ENCODE measurements around the gene MSI2.
A peak's percentile ranks its signal among the peaks of the same experiment; 100 is the strongest.

MSI2 gene

DNA sequence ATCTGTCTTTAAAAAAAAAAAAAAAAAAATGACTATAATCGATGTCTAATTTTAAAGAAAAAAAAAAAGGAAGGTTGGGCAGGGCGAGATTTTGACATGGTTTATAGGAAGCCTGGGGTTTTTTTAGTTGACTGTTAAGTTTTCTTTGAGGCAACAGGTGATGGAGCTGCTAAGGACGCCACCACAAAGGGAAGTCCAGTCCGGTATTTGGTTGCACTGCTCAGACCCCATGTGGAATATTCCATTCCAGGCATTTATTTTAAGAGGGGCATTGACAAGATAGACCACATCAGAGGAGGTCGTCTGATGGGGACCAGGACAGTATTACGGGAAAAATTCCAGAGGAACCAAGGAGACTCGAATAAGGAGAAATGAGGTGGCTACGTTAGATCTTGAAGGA is 320.4 kb downstream of the MSI2 start:
- Mint-ChIP-seq H3K4me3 (no peak overlapping the region), H3K27me3 (no peaks in the 10 kb centered on the region), H3K27ac (no peak overlapping the region), H3K4me1 (peaks cover 20% of the 10 kb centered on the region), H3K36me3 (peaks cover 3% of the 10 kb centered on the region), H3K9me3 (no peaks in the 10 kb centered on the region)
- ATAC-seq (ENCODE audit: low read depth) (no peak), DNase-seq (ENCODE audit: low spot score in 2 of 2) (no peak)

DNA sequence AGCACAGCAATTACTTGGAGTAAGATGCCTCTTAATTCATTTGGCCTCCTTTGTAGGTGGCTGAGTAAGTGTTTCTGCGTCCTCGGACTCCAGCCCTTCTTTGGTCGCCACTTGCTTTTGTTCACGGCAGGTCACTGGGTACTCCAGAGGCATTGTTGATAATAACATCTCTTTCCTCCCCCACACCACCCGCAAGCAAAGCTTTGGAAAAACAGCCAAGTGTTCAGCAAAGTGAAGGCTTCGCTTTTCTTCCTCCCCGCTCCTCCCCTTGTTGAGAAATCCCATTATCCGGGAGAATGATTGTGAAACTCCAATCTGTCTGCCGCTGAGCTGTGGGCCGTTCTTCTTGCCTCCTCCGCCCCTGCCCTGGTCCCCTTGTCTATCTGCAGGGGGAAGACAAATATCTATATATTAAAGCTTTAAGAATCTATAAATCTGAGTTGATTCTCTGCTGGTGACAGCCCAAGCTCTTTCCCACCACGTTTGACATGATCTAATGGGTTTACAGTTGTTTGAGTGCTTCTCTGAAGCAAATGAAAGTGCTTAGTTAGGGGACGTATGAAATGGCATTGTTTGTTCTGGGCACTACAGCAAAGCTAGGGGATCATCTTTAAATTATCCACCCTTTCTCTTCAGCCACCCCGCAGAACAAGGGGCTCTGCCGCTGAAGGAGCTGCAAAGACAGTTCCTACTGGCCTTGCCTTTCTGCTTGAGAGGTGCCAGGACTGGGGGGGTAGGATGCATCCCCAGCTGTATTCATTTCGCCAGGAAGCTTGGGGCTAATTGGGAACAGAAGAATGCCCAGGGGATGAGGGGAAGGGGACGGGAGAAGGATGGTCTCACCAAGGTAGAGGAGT is 321.7 kb downstream of the MSI2 start:
- peaks cover 1% of the 10 kb centered on the region for H3K36me3 Mint-ChIP-seq
- H3K4me1 Mint-ChIP-seq = peaks cover 22% of the 10 kb centered on the region
- no peak overlapping the region for H3K4me3 Mint-ChIP-seq
- H3K27me3 Mint-ChIP-seq = no peaks in the 10 kb centered on the region
- peak overlapping the region; percentile 62 for H3K27ac Mint-ChIP-seq
- no peaks in the 10 kb centered on the region for H3K9me3 Mint-ChIP-seq
- no peak for DNase-seq (ENCODE audit: low spot score in 2 of 2)
- no peak for ATAC-seq (ENCODE audit: low read depth)

DNA sequence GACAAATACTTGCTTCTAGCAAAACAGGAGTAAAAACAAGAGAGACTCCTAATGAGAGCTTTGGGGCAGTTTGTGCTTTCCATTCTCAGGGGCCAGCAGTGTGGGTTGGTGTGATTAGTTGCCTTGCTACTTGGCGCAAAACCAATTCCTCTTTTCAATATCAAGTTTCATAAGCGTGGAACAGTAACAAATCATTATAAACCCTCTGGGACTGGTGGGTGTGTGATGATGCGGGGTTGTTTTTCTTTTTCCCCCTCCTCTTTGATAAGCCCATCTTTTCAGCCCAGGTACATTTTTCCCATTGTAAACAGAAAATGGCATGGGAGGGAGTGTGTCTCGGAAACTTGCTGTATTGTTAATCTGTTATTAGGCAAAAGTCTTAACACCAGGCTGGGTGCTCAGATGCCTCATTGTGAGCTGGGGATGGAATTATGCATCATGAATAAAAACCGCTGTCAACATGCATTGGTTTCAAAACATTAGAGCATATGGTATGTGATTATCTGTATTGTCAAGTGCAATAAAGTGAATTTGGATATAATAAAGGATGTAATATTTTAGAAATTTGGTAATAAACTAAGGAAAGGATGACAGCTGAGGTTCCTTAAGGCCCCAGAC is 322.4 kb downstream of the MSI2 start:
- H3K9me3 Mint-ChIP-seq = no peaks in the 10 kb centered on the region
- peak overlapping the region; percentile 62 for H3K27ac Mint-ChIP-seq
- no peak for DNase-seq (ENCODE audit: low spot score in 2 of 2)

DNA sequence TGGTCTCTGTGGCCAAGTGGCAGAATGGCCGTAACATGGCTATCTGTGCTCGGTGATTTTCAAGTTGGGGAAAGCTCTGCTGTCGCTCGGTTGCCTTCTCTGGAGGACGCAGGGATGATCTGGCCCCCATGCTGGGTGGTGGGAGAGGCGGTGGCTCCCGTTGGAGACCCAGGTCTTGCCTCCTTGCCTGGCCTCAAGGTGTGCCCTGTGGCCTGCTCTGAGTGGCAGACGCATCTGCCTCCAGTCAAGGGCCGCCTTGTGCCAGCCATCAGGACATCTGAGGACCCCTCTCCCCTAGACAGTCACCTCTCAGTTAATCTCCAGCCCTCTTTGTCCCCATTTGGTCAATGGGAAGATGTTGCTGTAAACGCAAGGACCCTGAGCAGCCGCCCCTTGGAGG is 322.9 kb downstream of the MSI2 start:
- Mint-ChIP-seq H3K27ac (no peak overlapping the region), H3K9me3 (no peaks in the 10 kb centered on the region), H3K27me3 (no peaks in the 10 kb centered on the region), H3K36me3 (peaks cover 1% of the 10 kb centered on the region), H3K4me1 (peaks cover 16% of the 10 kb centered on the region), H3K4me3 (no peak overlapping the region)
- ATAC-seq (ENCODE audit: low read depth) = no peak
- no peak for DNase-seq (ENCODE audit: low spot score in 2 of 2)

More for the DNA sequence above, 322.4 kb downstream of the MSI2 start:
- peaks cover 1% of the 10 kb centered on the region for H3K36me3 Mint-ChIP-seq
- ATAC-seq (ENCODE audit: low read depth) = peak; percentile 24
- H3K4me3 Mint-ChIP-seq = no peak overlapping the region
- H3K27me3 Mint-ChIP-seq = no peaks in the 10 kb centered on the region
- H3K4me1 Mint-ChIP-seq = peaks cover 20% of the 10 kb centered on the region

DNA sequence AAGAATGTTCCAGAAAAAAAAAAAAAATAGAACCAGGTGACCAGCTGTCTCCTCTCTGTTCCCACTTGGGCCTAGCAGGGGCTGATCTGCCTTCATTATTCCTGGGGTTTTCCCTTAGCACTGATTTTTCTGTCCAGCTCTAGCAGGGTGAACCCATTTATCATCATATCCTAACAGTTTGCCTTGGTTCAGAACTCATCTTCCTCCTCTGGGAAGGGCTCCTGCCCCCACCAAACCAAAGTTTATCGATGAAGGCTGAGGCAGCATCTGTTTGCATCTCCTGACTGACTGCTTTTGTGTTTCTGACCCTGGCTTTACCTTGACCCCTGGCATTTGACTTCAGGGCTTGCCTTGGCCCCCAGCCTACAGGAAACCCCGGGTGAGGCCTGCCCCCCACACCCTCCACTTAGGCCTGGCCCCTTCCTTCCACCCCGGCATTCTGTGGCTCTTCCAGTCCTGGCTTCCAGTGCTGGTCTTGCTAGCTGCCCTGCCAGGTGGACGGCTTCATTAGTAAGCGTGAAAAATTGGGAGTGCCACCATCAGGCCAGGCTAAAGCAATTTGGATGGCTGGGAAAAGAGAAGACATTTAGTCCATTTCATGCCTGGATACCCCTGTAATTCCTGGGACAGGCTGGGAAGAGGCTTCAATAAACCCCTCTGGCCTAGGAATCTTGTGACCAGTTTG is 323.9 kb downstream of the MSI2 start:
- H3K9me3 Mint-ChIP-seq = no peaks in the 10 kb centered on the region
- H3K36me3 Mint-ChIP-seq = peaks cover 1% of the 10 kb centered on the region
- no peak for ATAC-seq (ENCODE audit: low read depth)
- no peak overlapping the region for H3K4me3 Mint-ChIP-seq
- no peaks in the 10 kb centered on the region for H3K27me3 Mint-ChIP-seq
- H3K27ac Mint-ChIP-seq = no peak overlapping the region
- DNase-seq (ENCODE audit: low spot score in 2 of 2) = no peak
- peaks cover 16% of the 10 kb centered on the region for H3K4me1 Mint-ChIP-seq

DNA sequence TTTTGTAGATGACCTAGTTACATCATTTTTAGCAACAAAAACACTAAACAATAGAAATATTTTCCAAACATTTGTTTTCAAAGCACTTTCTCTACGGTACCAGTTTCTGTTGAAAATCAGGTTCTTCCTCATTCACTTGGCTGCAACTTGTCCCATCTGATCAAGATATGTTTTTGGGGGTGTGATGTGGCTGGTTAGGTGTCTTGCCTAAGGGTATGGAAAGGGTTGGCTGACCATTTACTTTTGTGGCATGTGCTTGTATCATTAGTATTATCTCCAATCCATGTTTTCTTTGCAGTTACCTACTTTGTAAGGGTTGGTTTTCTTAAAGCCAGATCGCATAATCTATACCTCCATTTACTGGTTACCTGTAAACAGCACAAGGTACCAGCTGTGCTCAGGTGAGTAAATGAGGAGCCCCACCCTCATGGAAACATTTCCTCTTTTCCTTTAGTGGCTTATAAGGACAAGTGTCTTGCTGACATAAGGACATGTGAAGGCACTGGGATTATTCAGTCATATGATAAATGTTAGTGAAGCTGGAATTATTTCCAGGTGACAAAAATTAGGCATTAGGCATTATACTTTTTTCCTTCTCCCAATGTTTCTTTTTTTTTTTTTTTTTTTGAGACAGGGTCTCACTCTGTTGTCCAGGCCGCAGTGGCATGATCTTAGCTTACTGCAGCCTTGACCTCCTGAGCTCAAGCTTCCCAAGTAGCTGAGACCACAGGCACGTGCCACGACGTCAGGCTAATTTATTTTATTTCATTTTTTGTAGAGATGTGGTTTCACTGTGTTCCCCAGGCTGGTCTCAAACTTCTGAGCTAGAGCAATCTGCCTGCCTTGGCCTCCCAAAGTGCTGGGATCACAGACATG is 326.8 kb downstream of the MSI2 start:
- Mint-ChIP-seq H3K4me1 (peaks cover 10% of the 10 kb centered on the region), H3K36me3 (no peaks in the 10 kb centered on the region), H3K9me3 (no peaks in the 10 kb centered on the region), H3K4me3 (no peak overlapping the region), H3K27me3 (no peaks in the 10 kb centered on the region), H3K27ac (no peak overlapping the region)
- ATAC-seq (ENCODE audit: low read depth) (no peak), DNase-seq (ENCODE audit: low spot score in 2 of 2) (no peak)

DNA sequence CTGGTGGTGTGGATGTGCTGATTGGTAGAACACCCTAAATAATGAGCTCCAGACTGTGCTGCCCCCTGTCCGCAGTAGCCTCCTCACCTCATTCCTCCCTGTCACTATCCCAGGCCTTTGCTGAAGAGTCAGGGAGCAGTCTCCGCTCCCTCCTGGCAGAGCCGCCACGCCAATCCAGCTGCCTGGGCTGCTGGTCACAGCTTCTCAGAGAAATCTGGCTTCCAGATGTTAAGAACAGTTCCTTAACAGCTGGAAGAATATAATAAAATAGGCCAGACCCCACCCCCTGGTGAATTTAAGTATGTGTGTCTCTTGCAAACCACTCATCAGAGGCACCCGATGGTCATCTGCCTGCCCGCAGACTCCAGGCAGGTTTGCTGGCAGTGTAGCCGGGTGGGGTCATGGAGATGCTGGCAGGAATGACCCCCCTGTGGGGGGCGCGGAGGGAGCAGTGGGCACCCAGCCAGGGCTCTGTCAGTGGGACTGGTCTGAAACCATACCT is 327.8 kb downstream of the MSI2 start:
- H3K27ac Mint-ChIP-seq = no peak overlapping the region
- DNase-seq (ENCODE audit: low spot score in 2 of 2) = no peak
- H3K36me3 Mint-ChIP-seq = no peaks in the 10 kb centered on the region
- H3K4me1 Mint-ChIP-seq = peaks cover 5% of the 10 kb centered on the region
- no peak overlapping the region for H3K4me3 Mint-ChIP-seq
- H3K27me3 Mint-ChIP-seq = no peaks in the 10 kb centered on the region
- no peak for ATAC-seq (ENCODE audit: low read depth)
- H3K9me3 Mint-ChIP-seq = no peaks in the 10 kb centered on the region

DNA sequence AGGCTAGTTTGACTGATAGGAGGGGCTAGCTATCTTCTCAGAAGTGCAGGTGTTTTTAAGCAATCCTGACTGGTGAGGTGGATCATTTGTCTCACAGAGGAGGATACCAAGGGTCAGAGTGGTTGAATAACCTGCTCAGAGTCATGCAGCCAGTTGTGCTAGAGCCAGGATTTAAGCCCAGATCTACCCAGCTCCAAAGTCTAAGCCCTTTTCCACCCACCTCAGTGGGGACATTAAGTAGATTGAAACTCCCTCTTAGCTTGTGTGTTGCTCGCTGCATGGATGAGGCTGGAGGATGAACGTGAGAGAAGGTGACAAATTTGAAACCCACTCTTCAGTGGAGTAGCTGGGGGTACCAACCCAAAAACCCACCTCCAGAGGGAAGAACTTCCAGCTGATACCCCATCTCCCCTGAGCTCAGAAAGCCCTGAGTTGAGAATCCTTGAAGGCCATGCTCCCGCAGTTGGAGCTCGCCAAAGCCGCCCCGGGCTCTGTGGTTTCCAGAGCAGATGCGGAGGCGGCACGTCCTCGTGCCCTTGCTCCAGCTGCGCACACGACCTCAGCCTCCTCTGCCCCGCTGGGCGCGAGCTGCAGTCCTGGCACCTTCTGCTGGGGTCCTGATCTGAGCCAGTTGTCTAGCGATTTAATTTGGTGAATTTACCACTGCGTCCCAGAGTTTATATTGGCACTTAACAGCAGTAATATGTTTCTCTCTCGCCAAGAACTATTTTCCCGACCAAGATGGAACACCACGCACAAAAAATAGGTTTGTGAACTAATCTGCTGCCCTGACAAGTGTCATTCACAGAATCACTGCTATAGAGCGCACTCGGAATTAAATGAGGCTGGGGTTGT is 329.2 kb downstream of the MSI2 start:
- no peaks in the 10 kb centered on the region for H3K27me3 Mint-ChIP-seq
- H3K27ac Mint-ChIP-seq = no peak overlapping the region
- no peaks in the 10 kb centered on the region for H3K36me3 Mint-ChIP-seq

DNA sequence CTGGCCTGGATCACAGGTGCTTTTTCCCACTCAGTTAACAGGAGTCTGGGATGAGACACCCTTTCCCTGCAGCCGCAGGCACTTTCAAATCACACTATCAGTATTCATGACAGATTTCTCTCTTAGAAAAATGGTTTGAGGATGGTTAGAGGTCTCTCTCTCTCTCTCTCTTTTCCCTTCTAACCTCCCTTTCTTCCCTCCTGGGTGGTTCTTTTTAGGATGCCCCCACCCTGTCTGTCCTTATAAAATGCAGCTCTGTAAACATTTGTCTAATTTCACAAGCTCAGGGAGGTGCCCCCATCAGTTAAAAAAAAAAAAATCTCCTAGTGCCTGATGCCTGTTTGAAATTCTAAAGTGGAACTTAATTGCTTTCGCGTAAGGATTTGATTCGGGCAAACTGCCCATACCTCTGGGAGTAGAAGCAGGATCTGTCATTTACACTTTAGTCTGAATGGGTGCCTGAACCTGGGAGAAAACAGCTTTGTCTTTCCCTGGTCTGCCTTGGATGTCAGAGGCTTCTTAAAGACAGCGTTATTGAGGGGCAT is 329.9 kb downstream of the MSI2 start:
- DNase-seq (ENCODE audit: low spot score in 2 of 2) (no peak), ATAC-seq (ENCODE audit: low read depth) (no peak)
- Mint-ChIP-seq H3K4me1 (peaks cover 2% of the 10 kb centered on the region), H3K27me3 (no peaks in the 10 kb centered on the region), H3K27ac (no peak overlapping the region), H3K4me3 (no peak overlapping the region), H3K36me3 (peaks cover 2% of the 10 kb centered on the region), H3K9me3 (no peaks in the 10 kb centered on the region)

More for the DNA sequence above, 329.2 kb downstream of the MSI2 start:
- Mint-ChIP-seq H3K4me1 (peaks cover 2% of the 10 kb centered on the region), H3K9me3 (no peaks in the 10 kb centered on the region), H3K4me3 (no peak overlapping the region)
- DNase-seq (ENCODE audit: low spot score in 2 of 2) (no peak), ATAC-seq (ENCODE audit: low read depth) (no peak)

DNA sequence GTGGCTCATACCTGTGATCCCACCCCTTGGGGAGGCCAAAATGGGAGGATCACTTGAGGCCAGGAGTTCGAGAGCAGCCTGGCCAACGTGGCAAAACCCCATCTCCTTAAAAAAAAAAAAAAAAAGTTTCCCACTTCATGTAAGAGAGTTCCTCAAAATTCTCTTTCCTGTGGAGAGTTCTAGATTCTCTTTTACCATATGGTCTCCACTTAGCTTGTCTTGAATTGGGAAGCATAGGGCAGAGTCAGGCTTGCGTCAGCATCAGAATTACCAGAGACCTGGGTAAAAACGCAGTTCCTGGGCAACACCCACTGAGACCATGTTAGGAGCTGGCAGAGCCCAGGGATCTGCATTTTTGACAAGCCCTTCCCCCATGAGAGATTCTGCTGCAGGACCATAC is 330.4 kb downstream of the MSI2 start:
- no peak overlapping the region for H3K27ac Mint-ChIP-seq
- peaks cover 2% of the 10 kb centered on the region for H3K36me3 Mint-ChIP-seq
- DNase-seq (ENCODE audit: low spot score in 2 of 2) (no peak), ATAC-seq (ENCODE audit: low read depth) (no peak)
- no peaks in the 10 kb centered on the region for H3K27me3 Mint-ChIP-seq
- no peak overlapping the region for H3K4me3 Mint-ChIP-seq
- peaks cover 2% of the 10 kb centered on the region for H3K4me1 Mint-ChIP-seq
- H3K9me3 Mint-ChIP-seq = no peaks in the 10 kb centered on the region

DNA sequence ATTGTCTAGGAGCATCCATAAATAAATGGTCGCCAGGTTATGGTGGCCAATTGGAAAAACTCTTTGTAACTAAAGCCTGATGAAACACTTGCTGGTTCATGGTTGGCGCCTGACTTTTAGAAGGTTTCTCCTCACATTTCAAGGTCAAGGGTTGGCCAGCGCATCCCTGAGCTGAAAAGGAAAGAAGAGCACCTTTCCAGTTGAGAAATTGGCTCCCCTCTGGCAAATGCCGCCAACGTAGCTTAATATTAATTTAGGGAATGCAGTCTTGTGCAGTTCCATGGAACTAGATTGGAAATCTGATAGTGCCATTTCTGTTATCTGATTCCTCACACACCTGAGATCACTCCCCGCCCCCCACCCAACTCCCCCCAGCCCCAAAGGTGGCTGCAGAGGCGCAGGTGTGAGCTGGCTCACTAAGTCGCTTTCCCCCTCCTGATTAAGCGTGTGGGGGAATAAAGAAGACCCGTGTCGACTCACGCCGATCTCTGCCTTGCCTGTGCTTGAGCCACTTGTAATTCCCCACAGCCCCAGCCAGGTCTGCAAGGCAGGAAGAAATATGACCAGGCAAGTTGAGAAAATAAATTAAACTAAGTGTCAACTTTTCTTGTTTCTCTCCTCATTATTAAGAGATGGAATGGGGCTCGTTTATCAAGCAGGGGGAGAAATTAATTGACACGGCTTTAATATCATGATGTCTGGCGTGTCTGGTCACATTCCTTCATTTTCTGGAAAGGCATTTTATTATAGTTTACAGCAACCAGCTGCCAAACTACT is 331.1 kb downstream of the MSI2 start:
- H3K4me1 Mint-ChIP-seq = peaks cover 2% of the 10 kb centered on the region
- no peaks in the 10 kb centered on the region for H3K27me3 Mint-ChIP-seq
- H3K4me3 Mint-ChIP-seq = no peak overlapping the region
- peaks cover 2% of the 10 kb centered on the region for H3K36me3 Mint-ChIP-seq
- no peaks in the 10 kb centered on the region for H3K9me3 Mint-ChIP-seq
- DNase-seq (ENCODE audit: low spot score in 2 of 2) = no peak
- ATAC-seq (ENCODE audit: low read depth) = no peak
- H3K27ac Mint-ChIP-seq = no peak overlapping the region

DNA sequence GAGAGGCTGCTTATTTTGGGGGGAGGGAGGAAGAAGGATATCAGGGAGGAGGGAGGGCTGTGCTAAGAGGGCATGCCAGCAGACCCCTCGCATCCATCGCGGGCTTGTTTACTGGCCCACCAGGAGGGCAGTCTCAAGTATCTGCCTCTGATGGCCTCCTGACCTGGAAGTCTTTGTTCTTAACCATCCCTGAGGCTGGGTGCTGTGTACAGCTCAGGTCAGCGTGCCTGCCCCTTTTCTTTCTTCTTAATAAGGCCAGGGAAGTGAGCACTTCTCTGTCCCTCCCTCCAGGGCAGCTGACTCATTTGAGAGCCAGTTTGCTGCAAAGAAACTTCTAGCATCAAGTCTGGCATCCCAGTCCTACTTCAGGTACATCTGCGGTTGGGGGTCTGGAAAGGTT is 331.8 kb downstream of the MSI2 start:
- DNase-seq (ENCODE audit: low spot score in 2 of 2) (no peak), ATAC-seq (ENCODE audit: low read depth) (no peak)
- H3K27me3 Mint-ChIP-seq = no peaks in the 10 kb centered on the region
- no peak overlapping the region for H3K4me3 Mint-ChIP-seq
- no peaks in the 10 kb centered on the region for H3K9me3 Mint-ChIP-seq
- H3K4me1 Mint-ChIP-seq = no peaks in the 10 kb centered on the region
- peaks cover 2% of the 10 kb centered on the region for H3K36me3 Mint-ChIP-seq
- H3K27ac Mint-ChIP-seq = no peak overlapping the region

Measured in memory B cell (primary cell).